Stimulated activated CD4-positive, alpha-beta T cell treated with anti-CD3 and anti-CD28 coated beads, Interleukin-15, amount 100 ng/mL, for 1 hour (primary cell): ENCODE results near the gene ENKUR.
A peak's percentile ranks its signal among the peaks of the same experiment; 100 is the strongest.

Source experiments
- DNase-seq, 2 donors: peaks; one replicate each; pipeline ENCODE4 v3.0.0-alpha.2; 2020; ENCODE audit warnings: low read depth in 1 of 2, low spot score in 1 of 2

The ENKUR gene, protein sequence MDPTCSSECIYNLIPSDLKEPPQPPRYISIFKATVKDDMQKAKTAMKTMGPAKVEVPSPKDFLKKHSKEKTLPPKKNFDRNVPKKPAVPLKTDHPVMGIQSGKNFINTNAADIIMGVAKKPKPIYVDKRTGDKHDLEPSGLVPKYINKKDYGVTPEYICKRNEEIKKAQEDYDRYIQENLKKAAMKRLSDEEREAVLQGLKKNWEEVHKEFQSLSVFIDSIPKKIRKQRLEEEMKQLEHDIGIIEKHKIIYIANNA

DNA sequence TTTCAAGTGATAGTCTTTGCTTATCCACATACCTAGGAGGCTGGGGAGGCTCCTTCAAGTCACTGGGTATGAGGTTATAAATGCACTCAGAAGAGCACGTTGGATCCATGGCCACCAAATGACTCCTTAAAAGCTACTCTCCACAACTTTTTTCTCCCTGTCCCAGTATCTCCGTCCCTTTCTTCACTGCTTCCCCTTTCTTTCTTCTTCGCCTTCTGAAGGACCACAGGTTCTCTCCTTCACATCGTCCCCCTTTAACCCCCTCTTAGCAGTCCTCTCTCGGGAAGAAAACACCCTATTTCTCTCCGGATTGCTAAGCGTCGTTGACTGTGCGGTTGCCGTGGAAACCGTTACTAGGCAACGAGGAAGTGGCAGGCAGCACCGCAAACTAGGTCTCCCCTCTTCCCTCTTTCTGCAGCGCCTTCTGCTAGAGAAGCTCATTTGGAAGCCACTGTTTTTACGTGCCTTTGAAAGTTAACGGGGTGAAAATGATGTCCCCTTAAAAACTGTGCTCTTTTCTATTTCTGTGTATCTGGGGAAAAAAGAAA, at the start of gene ENKUR:
ENKUR (minus strand) TSS at position 331 of the 548 bp plus-strand sequence; CDS start at position 109, 222 bp downstream.
- peak; percentile 82 to 83 for DNase-seq

DNA sequence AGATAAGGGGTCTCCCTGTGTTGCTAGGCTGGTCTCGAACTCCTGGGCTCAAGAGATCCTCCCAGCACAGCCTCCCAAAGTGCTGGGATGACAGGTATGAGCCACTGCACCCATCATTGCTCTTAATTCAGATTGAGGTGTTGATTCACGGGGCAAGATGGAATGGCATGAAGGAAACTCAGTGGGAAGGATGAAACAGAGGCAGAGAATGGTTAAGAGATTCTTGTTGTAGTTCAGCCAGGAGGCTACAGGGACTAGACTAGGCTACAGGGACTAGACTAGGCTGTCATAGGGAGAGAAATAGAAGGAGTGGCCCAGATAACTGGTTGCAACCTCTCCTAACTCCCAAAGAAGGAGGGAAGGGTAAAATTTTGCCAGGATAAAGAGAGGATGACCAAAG, 48.4 kb upstream of the ENKUR start:
- no peak for DNase-seq

DNA sequence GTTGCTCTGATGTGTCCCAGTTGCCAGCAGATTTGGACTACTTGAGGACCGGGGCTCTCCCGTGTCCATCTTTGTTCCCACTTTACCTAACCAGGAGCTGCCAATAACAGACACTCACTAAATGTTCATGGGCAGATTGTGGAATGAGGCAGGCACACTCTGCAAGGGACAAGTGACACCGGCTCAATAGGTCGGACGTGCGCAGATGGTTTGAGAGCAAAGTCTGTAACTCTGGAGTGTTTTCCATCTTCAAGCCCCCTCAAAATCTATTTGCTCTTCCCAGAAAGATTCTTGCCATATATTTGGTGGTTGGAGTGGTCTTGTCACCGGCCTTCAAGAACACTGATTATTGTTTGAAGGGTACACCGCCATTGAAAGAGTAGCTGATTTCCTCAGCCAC, 47.7 kb upstream of the ENKUR start:
- DNase-seq, result no peak

DNA sequence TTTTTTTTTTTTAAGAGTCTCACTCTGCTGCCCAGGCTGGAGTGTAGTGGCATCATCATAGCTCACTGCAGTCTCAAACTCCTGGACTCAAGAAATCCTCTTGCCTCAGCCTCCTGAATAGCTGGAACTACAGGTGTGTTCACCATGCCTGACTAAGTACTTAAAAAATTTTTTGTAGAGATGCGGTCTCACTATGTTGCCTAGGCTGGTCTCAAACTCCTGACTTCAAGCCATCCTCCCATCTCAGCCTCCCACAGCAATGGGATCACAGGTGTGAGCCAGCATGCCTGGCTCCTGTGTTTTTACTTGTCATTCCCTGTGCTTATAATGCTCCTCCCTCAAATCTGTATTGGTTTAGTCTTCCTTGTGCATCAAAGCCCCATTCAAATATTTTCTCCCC, 47.2 kb upstream of the ENKUR start:
- no peak for DNase-seq

DNA sequence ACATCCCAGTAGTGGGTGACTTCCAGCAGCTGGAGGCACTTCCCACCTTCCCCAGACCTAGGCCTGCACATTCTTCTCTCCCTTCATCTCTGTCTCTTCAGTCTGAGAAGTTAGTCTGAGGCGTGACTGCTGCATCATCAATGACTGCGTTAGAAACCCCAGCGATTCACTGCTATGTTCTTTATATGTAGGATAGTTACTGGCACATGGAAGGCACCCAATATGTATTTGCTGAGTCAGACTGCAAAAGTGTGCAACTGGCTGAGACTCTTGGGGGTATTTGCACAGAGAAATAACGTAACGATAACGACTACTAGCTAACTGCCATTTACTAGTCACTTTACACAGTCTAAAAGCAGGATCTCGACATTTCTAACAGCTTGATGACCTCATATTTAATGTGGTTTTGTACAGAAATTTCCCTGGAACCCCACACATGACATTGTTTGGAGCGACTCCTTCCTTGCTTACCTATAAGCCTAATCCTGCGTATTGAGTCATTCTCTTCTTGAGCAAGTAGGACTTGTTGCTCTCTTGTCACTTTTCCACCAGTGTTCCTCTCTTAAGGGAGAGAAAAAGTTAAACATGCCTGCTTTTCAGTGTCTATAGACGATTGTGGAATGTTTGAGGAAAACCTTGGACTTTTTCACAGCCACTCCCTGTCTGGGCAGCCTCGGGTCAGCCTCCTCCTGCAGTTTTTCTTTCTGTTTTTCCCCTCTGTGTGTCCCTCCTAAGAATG, 45.9 kb upstream of the ENKUR start:
- no peak for DNase-seq

DNA sequence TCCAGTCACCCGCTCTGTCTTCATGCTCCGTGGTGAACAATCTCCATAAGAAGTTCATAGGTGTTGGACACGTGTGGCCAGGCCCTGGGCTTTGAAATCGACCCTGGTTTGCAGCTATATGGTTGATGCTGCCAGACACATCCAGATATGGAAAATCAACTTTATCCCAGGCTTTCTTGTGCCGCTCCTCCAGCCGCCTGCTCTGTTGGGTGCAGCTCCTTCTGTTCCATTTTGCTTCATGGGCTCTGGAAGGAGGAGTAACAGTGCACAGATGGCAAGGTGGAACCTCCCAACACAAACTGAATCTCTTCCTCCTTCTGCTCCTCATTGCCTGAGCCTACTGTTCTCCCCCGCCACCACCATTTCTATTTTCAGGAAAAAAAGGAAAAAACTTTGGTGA, 45.2 kb upstream of the ENKUR start:
- DNase-seq, result no peak

DNA sequence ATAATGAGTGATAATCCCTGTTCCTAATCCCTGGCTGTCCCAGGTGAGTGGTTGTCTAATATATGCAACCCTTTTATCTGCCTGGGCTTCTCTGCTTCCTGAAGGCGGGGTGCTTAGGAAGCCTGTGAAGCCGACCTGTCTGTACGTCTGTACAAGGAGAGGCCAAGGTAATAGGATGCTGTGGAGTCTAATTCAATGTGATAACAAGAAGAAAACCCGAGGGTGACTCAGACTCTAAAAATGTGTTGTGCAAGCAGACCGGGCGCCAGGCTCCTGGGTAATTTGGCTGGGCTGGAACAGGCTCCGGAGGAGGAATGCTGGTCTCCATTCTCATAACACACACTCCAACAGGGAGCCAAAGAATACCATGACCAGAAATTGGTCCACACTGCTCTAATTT, 44.0 kb upstream of the ENKUR start:
- no peak for DNase-seq

DNA sequence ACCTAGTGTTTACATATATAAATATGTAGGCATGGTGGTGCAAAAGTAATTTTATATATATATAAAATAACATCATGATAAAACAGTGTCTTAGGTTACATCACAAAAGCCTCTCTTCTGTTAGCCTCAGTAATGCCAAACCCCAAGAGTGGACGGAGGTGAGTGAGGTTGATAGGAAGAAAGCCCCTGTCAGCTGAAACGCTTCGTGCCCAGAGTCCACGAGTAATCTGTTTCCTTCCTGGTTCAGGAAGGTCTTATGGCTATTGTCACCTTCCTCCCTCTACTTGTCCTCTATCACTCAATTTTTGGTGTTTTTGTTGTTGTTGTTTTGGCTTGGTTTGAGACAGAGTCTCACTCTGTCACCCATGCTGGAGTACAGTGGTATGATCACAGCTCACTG, 41.9 kb upstream of the ENKUR start:
- DNase-seq, result no peak

DNA sequence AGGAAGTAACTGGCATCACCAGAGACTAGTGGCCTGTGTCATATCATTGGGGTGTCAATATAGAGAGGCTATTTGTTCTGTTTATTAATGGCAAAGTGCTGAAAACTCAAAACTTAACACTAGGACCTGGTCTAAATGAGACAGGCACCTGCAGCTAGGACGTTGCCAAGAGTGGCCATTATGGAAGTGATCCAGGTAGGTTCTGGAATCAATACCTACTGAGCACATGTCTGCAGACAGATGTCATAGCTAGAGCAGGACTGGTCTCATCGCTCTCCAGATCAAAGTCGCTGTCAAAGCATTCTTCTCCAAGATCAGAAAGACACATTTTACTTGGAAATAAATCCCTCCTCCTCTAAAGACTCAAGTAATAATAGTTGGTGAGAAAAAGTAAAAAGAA, 40.8 kb upstream of the ENKUR start:
- DNase-seq, result no peak

DNA sequence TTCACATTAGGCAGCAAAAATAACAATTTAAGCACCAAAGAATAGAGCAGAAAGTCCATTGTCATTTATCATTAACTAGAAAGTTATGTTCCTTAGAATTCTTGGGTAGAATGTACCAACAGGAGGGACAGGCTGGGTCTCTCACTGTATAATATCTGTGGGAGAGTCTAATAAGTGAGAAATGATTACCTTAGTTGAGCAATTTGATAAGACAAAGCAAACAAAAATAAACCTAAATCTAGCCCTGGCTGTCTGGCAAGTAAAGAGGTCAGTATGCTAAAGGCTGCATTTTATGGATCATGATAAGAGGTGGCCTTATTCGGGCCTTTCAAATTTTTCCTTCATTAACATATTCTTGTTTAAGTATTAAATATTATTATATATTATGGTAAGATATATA, 36.1 kb upstream of the ENKUR start:
- no peak for DNase-seq

DNA sequence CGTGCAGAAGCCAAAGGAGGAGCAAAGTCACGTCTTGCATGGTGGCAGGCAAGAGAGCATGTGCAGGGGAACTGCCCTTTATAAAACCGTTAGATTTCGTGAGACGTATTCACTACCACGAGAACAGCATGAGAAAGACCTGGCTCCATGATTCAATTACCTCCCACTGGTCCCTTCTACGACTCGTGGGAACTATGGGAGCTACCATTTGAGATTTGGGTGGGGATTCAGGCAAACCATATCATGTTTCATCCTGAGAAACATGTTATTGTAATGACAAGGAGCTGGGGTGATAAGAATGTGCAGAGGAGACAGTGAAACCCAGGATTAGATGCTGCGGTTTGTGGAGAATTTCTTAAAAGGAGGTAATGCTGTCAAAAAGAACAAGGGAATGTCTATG, 34.4 kb upstream of the ENKUR start:
- no peak for DNase-seq

DNA sequence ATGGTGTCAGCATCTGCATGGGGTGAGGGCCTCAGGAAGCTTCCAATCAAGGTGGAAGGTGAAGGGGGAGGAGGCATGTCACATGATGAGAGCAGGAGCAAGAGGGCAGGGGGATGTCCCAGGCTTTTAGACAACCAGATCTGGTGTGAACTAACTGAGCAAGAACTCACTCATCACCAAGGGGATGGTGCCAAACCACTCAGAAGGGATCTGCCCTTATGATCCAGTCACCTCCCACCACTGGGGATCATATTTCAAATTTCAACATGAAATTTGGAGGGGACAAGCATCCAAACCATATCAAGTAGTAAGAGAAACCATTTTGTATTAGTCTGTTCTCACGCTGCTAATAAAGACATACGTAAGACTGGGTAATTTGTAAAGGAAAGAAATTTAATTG, 34.0 kb upstream of the ENKUR start:
- DNase-seq, result no peak

DNA sequence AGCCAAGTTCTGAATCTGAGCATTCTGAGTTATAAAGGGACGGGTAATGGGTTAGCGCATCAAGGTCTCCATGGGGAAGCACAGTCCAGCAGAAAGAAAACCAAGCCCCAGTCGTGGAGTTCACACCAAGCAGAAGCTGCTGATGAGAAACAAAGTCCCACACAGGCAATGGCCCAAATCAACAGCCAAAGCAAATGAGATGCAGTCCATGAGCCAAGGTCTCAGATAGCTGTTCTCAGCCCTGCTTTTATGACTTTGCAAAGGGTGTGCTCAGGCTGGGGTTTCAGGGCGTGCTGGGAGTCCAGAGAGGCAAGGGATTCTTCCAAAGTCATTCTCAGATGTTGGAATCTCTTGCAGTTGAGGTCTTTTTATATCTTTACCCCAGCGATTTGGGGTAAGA, 32.5 kb upstream of the ENKUR start:
- no peak for DNase-seq

DNA sequence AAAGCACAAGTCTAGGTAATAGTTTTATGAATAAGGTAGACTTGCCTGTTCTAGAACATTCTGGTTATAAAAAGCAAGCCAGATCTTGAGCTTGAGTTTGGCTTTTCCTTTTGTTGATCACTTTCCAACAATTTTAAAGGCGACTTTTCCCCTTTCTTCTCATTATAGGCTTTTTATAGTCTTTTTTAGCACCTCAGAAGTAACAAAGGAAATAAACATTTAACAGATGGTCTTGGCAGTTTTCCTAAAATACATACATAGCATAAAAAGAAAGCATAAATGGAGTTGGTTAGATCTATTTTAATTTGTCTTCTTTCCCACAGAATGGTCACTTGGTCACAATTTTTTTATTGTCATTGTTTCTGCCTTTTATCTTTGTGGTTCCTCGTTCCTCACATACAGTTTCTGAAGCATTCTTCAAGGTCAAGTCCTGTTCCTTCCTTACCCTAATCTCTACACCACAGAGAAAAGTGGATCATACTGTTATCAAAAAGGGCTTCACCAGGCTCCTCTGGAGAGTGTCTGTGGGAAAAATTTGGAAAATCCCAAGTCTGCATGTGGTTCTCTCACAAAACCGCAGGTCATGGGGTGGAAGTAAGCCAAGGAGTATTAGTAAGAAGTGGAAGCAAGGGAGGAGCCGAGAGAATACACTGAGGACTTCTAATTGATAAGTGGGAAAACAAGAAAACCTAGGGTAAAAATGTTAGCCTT, 31.8 kb upstream of the ENKUR start:
- no peak for DNase-seq

DNA sequence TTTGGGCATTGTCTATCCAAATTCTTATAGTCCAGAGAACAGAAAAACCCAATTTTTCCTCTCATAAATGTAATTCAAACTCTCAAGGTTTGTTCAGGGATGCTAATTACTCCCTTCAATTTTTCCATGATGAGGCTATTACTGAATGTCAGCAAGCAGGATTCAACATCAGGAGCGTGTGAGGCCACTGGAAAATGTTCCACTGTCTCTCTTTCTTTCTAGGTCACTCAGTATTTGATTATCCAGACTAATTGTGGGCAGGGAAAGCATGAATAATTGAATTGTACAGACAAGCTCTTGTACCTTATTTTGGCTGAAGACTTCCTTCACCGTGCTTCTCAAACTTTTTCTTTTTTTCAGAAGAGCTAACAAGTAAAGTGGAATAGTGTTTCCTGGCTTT, 31.1 kb upstream of the ENKUR start:
- no peak for DNase-seq

DNA sequence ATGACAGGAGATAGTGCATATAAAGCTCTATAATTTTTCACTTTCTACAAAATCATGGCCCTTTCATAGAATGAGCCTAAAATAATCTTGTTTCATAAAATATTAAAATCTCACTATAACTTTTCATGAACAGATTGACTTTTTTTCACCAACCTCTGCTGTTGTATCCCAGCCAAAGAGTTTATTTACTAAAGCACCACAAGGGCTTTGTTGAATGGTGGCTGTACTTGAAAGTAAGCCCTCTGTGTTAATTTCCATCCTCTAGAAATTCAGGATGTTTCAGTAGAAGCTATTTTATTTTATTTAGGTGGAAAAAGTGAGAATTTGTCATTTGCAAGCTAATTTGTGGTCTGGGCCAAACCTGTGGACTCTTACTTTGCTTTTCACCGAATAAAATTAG, 30.7 kb upstream of the ENKUR start:
- no peak for DNase-seq

DNA sequence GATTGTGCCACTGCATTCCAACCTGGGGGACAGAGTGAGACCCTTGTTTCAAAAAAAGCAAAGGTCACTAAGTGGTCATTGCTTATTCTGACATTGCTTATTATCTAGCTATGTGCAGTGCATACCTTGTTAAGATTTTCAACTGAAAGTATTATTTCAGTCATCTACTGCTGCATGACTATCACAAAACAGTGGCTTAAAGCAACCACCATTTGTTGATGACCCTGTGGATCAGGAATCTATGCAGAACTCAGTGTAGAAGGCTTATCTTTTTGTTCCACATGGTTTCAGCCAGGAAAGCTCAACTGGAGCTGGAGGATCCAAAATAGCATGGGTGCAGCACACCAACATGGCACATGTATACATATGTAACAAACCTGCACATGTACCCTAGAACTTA, 23.6 kb upstream of the ENKUR start:
- no peak for DNase-seq

DNA sequence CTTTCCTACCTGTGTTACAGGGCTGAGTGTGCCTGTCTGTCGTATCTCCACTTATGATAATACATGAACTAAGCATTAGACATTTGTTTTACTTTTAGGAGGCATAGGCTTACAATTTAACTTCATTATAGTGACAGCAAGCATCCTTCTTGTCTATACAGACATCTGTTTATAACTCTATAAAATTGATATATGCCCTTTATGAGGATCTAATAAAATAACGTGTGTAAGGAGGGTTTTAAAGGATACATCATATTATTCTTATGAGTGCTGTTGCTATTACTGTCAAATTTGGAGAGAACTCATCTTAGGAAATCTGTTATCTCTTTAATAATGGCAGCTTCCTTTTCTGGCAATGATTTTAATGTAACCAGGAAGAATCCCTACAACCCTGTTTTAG, 22.4 kb upstream of the ENKUR start:
- DNase-seq, result no peak

DNA sequence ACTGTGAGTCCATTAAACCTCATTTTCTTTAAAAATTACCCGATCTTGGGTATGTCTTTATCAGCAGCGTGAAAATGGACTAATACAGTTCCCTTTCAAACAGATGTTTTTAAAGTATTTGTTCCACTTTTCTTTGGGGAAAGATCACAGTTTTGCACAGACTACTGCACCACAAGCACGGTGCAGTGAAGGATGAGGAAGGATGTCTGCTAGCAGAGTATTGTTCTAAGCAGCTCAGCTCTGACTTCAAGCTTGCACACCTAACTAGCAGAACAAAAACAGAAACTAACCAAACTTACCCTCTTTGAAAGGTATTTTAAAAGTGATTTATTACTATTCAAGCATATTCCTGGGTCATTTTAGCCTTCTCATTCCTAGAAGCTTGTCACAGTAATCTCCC, 20.4 kb upstream of the ENKUR start:
- DNase-seq, result no peak

DNA sequence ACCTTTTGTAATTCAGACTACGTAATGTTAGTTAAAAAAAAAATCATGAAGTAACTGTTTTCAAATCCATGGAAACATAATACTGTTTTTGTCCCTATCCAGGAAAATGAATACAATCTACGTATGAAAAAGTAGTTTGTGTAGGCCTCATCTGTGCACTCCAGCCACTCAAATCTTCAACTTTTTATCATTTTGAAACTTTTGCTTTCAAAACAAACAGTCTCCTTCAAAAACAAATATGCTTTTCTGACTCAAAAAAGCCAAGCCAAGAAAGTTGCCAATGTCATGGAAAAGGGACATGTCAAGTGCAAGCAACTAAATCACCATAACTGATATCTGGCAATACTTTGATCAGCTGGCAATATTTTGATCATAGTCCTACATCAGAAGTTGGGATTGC, 13.6 kb upstream of the ENKUR start:
- DNase-seq, result no peak

DNA sequence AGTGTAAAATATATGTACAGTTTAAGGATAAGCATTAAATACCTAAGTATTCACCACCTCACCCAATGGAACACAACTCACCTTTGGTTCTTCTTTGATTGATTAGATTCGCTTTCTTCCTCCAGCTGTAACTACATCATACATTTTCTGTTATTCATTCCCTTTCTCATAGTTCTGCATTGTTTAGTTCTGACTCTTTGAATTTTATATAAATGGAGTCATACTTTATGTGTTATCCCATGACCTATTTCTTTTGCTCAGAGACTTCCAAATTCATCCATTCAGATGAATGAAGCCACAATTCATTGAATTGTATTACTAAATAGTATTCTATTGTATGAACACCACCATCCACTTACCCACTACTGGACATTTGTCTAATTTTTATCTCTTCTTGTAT, 12.8 kb upstream of the ENKUR start:
- no peak for DNase-seq

DNA sequence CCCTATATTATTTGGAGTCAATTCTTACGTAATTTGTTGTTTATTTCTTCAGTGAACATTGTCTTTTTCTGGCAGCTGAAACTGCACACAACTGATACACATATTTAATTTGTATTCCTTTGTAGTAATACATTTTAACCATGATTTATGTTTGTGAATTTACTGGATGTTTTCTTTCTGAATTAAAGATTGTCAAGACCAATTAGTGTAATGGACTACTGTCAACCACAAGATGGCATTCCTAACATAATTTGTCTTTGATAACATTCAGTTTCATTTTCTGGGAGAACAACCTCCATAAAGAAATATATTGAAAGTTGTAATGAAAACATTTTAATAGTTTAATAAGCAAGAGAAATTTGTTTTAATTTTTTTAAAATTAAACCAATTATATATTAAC, 10.5 kb upstream of the ENKUR start:
- DNase-seq, result no peak
